22Rv1 (cell line): ENCODE results near the gene SCN8A.

Experiments used
- ZFX ChIP-seq: fragments of 450-650 bp; IDR thresholded peaks from 2 replicates; pipeline ENCODE4 v1.6.1; 2017; ENCODE audit warnings: antibody characterized with exemption, borderline replicate concordance
- TF ChIP-seq, protein P1 (sequence below): fragments of 450-650 bp; IDR thresholded peaks from 2 replicates; pipeline ENCODE4 v1.5.1; 2017; ENCODE audit warnings: mild to moderate bottlenecking

DNA sequence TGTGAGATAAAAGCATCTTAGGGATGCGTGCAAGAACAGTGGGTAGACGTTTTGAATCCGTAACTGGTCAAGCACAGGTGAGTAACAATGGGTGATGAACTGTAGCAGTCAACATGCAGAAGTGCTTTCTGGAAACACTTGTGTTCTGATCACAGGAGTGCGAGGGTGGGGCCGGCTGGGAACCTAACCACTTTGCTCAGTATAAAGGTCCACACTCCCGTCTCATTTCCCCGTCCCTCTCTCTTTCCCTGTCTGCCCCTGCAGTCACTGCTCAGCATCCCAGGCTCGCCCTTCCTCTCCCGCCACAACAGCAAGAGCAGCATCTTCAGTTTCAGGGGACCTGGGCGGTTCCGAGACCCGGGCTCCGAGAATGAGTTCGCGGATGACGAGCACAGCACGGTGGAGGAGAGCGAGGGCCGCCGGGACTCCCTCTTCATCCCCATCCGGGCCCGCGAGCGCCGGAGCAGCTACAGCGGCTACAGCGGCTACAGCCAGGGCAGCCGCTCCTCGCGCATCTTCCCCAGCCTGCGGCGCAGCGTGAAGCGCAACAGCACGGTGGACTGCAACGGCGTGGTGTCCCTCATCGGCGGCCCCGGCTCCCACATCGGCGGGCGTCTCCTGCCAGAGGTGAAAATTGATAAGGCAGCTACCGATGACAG lies 130.4 kb downstream of the SCN8A start:
- no peak for TF ChIP-seq ZFX
- TF ChIP-seq, protein P1, sequence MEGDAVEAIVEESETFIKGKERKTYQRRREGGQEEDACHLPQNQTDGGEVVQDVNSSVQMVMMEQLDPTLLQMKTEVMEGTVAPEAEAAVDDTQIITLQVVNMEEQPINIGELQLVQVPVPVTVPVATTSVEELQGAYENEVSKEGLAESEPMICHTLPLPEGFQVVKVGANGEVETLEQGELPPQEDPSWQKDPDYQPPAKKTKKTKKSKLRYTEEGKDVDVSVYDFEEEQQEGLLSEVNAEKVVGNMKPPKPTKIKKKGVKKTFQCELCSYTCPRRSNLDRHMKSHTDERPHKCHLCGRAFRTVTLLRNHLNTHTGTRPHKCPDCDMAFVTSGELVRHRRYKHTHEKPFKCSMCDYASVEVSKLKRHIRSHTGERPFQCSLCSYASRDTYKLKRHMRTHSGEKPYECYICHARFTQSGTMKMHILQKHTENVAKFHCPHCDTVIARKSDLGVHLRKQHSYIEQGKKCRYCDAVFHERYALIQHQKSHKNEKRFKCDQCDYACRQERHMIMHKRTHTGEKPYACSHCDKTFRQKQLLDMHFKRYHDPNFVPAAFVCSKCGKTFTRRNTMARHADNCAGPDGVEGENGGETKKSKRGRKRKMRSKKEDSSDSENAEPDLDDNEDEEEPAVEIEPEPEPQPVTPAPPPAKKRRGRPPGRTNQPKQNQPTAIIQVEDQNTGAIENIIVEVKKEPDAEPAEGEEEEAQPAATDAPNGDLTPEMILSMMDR = no peak
